Activated T-cell treated with anti-CD3 and anti-CD28 coated beads, Interleukin-2, amount 50 U/mL, for 72 hours (primary cell): ENCODE measurements around the gene RPS13. TPM values are rescaled to one million over a fixed set of nuclear protein-coding genes. Genes with fewer than 3 reads are reported as not detected.
"Not testable (repeated sequence)": the region's sequence is repeated elsewhere in the genome, so short reads cannot be mapped to it uniquely, and the experiment has no call there.

Experiments used
- ATAC-seq, 2 donors: fragments of 150-1000 bp; cut with Tn5 transposase; replicated peaks in 1 of 2; 2 replicates each; pipeline ENCODE4 v1.10.0; 2021; ENCODE audit warnings: moderate library complexity in 2 of 2, mild to moderate bottlenecking in 1 of 2
- DNase-seq, 2 donors: peaks; one replicate each; pipeline ENCODE4 v3.0.0; 2021 to 2022; ENCODE audit warnings: mixed read lengths in 1 of 2
- H3K27ac Mint-ChIP-seq: one replicate; pipeline ENCODE4 v1.8.0; 2022; ENCODE audit warnings: mild to moderate bottlenecking, moderate library complexity, mixed read lengths
- H3K27me3 Mint-ChIP-seq: one replicate; pipeline ENCODE4 v1.8.0; 2022; ENCODE audit warnings: low read depth, mixed read lengths
- H3K36me3 Mint-ChIP-seq, 2 donors: one replicate each; pipeline ENCODE4 v1.8.0; 2022; ENCODE audit warnings: mixed read lengths in 2 of 2, mild to moderate bottlenecking in 1 of 2; ENCODE audit not compliant: insufficient read depth in 2 of 2
- H3K4me1 Mint-ChIP-seq: one replicate; pipeline ENCODE4 v1.8.0; 2022; ENCODE audit warnings: low read depth, mixed read lengths
- H3K4me3 Mint-ChIP-seq, 2 donors: one replicate each; pipeline ENCODE4 v1.8.0; 2022; ENCODE audit warnings: mild to moderate bottlenecking in 2 of 2, mixed read lengths in 2 of 2, moderate library complexity in 2 of 2
- H3K9me3 Mint-ChIP-seq, 2 donors: one replicate each; pipeline ENCODE4 v1.8.0; 2022; ENCODE audit warnings: mixed read lengths in 2 of 2
- total RNA-seq, 2 donors: library from RNA; stranded (reverse); gene quantifications; one replicate each; pipeline ENCODE4 v1.2.3, GENCODE V29; 2022

RPS13 gene
- 1,000 to 10,000 TPM; 1,459 to 1,466 TPM for total RNA-seq

DNA sequence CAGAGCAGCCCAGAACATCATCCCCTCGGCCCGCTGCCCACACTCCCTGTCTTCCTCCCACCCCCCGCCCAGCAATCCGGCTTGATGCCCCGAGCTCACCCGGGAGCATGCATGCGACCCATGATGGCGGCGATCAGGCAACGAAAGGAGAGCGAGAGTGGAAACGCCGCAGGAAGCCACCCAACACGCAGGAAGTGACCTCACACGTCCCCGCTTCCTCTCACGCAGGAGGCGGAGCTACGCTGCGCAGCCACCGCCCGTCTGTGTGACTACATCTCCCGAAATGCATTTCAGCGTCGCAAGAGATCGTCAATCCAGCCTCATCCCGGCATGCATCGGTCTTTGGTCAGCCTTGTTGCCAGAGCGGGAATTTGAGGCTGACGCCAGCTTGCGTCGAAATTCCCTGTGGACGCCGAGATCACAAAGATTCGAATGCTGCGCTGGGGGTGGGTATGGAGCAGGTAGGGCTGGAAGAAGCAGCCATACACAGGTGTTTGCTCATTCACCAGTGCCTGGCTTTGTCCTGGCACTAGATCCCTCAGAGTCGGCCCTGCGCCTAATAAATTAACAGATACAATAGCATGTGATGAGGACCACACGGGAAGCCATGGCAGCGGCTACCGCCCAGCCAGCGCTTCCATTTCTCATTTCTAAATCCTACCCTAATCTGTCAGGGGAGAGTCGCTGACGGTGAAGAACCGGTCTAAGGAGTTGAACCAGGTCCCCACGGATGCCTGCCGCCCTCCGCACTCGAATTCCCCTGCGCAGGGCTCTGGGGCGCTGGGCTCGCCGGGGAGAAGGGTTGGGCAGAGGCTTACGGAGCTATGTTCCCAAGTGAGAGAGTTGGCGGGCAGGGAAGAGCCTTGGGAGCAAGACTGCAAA is at the start of gene RPS13:
TSS of gene RPS13 (minus strand) at position 148 of the 882 bp plus-strand sequence. CDS start at position 122, 26 bp downstream.
- Mint-ChIP-seq H3K27me3 (no peaks in the 10 kb centered on the region), H3K9me3 (no peaks in the 10 kb centered on the region), H3K4me1 (peaks cover 48% of the 10 kb centered on the region), H3K27ac (peak within 1 kb of the TSS; percentile 97), H3K4me3 (peak within 1 kb of the TSS; percentile 95 to 100), H3K36me3 (peaks cover 17 to 31% of the 10 kb centered on the region in 2 donors)
- DNase-seq (peak; percentile 93 to 96), ATAC-seq (peak; percentile 98 to 99)

DNA sequence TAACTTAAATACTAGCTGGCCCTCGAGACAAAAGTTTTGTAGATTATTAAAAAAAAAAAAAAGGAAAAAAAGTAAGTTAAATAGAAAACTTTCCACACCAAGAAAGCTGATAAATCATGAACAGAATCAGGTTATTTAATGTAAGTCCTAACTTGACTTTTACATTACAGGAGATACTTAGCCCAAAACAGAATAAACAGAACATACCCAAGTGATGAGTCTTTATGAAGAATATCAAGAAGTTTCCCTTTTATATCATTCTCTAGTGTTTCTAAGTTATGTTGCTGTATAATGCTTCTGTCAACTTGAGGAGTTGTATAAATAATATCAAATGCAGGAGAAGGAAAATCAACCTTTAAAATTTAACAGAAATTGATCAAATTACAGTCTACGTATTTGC is 44.5 kb upstream of the RPS13 start:
- no peak for ATAC-seq
- Mint-ChIP-seq H3K27me3 (no peaks in the 10 kb centered on the region), H3K4me3 (no peak overlapping the region), H3K4me1 (no peaks in the 10 kb centered on the region), H3K9me3 (no peaks in the 10 kb centered on the region), H3K27ac (no peak overlapping the region), H3K36me3 (peaks cover 2% of the 10 kb centered on the region in 2 donors)
- no peak for DNase-seq

DNA sequence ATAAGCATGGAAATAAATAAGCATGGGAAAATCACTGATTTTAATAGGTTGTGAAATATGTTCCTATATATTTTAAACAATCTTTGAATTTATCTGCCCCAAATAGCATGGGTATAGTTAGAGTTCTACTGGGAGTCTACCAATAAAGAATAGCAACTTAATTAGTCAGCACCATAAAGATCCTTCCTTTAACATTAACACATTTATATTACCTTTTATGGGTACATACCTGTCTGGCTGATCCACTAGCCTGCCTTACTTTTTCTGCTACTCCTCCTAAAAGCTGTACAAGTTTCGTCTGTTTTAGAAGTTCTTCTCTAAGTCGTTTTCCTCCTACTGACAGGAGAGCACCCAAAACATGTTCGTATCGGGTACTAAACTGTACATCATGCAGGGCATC is 39.8 kb upstream of the RPS13 start:
- Mint-ChIP-seq H3K27me3 (no peaks in the 10 kb centered on the region), H3K4me1 (no peaks in the 10 kb centered on the region), H3K4me3 (no peak overlapping the region), H3K27ac (no peak overlapping the region), H3K9me3 (no peaks in the 10 kb centered on the region), H3K36me3 (peaks cover 2% of the 10 kb centered on the region in 2 donors)
- no peak for DNase-seq
- no peak for ATAC-seq

- H3K9me3 Mint-ChIP-seq = no peaks in the 10 kb centered on the region
- H3K27ac Mint-ChIP-seq = no peak overlapping the region
- no peak overlapping the region for H3K4me3 Mint-ChIP-seq
- peaks cover 2% of the 10 kb centered on the region in 2 donors for H3K36me3 Mint-ChIP-seq
- H3K4me1 Mint-ChIP-seq = no peaks in the 10 kb centered on the region
- ATAC-seq (no peak), DNase-seq (no peak)
- no peaks in the 10 kb centered on the region for H3K27me3 Mint-ChIP-seq
Observed at GRCh38 chr11:17116117-17116516, 38.6 kb upstream of the RPS13 start.

- H3K27ac Mint-ChIP-seq, H3K36me3 Mint-ChIP-seq, H3K9me3 Mint-ChIP-seq, H3K4me1 Mint-ChIP-seq, H3K4me3 Mint-ChIP-seq, H3K27me3 Mint-ChIP-seq, DNase-seq, ATAC-seq: not testable (repeated sequence)
Observed at GRCh38 chr11:17107745-17108144, 30.3 kb upstream of the RPS13 start.

GRCh38 chr11:17105404-17106040 is 28.1 kb upstream of the RPS13 start:
- H3K4me1 Mint-ChIP-seq, H3K4me3 Mint-ChIP-seq, H3K27ac Mint-ChIP-seq, H3K36me3 Mint-ChIP-seq, H3K27me3 Mint-ChIP-seq, DNase-seq, ATAC-seq, H3K9me3 Mint-ChIP-seq: not testable (repeated sequence)

- no peak overlapping the region for H3K4me3 Mint-ChIP-seq
- no peak overlapping the region for H3K27ac Mint-ChIP-seq
Observed at GRCh38 chr11:17102462-17102861, 25.0 kb upstream of the RPS13 start.

GRCh38 chr11:17098658-17099057 is 21.2 kb upstream of the RPS13 start:
- H3K4me1 Mint-ChIP-seq = no peaks in the 10 kb centered on the region
- ATAC-seq (no peak), DNase-seq (no peak)
- no peaks in the 10 kb centered on the region for H3K27me3 Mint-ChIP-seq
- no peaks in the 10 kb centered on the region for H3K9me3 Mint-ChIP-seq
- H3K36me3 Mint-ChIP-seq = peaks cover 0 to 3% of the 10 kb centered on the region in 2 donors
- H3K27ac Mint-ChIP-seq = no peak overlapping the region
- H3K4me3 Mint-ChIP-seq = no peak overlapping the region

More at GRCh38 chr11:17102462-17102861, 25.0 kb upstream of the RPS13 start:
- peaks cover 0 to 4% of the 10 kb centered on the region in 2 donors for H3K36me3 Mint-ChIP-seq
- no peaks in the 10 kb centered on the region for H3K27me3 Mint-ChIP-seq
- DNase-seq = no peak
- no peak for ATAC-seq
- no peaks in the 10 kb centered on the region for H3K4me1 Mint-ChIP-seq
- H3K9me3 Mint-ChIP-seq = no peaks in the 10 kb centered on the region

GRCh38 chr11:17098038-17098437 is 20.6 kb upstream of the RPS13 start:
- Mint-ChIP-seq H3K4me3 (no peak overlapping the region), H3K9me3 (no peaks in the 10 kb centered on the region), H3K4me1 (no peaks in the 10 kb centered on the region), H3K27ac (no peak overlapping the region), H3K36me3 (peaks cover 0 to 3% of the 10 kb centered on the region in 2 donors), H3K27me3 (no peaks in the 10 kb centered on the region)
- DNase-seq (no peak), ATAC-seq (no peak)

- H3K4me1 Mint-ChIP-seq, H3K27me3 Mint-ChIP-seq, DNase-seq, H3K27ac Mint-ChIP-seq, H3K36me3 Mint-ChIP-seq, H3K9me3 Mint-ChIP-seq, ATAC-seq, H3K4me3 Mint-ChIP-seq: not testable (repeated sequence)
Observed at GRCh38 chr11:17085976-17086375, 8.5 kb upstream of the RPS13 start.

GRCh38 chr11:17077240-17077519 is 287 bp downstream of the RPS13 start:
- H3K27ac Mint-ChIP-seq = peak overlapping the region; percentile 97
- no peaks in the 10 kb centered on the region for H3K27me3 Mint-ChIP-seq
- H3K4me3 Mint-ChIP-seq = peak overlapping the region; percentile 95 to 100
- peak; percentile 16 to 24 for ATAC-seq
- H3K4me1 Mint-ChIP-seq = peaks cover 48% of the 10 kb centered on the region
- no peak for DNase-seq
- no peaks in the 10 kb centered on the region for H3K9me3 Mint-ChIP-seq
- peaks cover 17 to 32% of the 10 kb centered on the region in 2 donors for H3K36me3 Mint-ChIP-seq

DNA sequence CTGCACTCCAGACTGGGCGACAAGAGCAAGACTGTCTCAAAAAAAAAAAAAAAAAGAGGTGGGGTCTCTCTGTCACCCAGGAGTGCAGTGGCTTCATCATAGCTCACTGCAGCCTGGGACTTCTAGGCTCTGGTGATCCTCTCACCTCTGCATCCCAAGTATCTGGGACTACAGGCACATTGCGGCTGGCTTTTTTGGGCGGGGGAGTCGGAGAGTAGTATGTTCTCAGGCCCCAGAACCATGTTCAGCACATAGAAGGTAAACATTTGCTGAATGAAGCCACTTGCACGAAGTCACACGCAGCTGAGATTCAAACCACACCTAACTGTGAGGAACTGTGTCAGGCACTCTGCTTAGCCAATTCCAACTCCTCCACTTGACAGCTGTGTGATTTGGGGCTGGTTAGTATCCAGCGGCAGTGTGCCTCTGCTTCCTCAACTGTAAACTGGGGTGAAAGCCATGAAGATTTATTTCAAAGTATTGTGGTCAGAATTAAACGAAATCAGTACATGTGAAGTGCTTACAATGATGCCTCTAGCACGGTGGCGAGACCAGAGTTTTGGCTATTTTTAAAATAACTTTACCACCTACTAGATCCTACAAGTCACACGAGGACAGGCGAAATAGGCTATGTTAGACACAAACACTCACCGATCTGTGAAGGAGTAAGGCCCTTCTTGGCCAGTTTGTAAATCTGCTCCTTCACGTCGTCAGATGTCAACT is 789 bp downstream of the RPS13 start:
- Mint-ChIP-seq H3K4me3 (peak overlapping the region; percentile 95 to 100), H3K27ac (peak overlapping the region; percentile 97), H3K27me3 (no peaks in the 10 kb centered on the region), H3K36me3 (peaks cover 17 to 32% of the 10 kb centered on the region in 2 donors), H3K4me1 (peaks cover 48% of the 10 kb centered on the region), H3K9me3 (no peaks in the 10 kb centered on the region)
- DNase-seq (peak in 1 of 2 donors; percentile 10), ATAC-seq (no peak)

DNA sequence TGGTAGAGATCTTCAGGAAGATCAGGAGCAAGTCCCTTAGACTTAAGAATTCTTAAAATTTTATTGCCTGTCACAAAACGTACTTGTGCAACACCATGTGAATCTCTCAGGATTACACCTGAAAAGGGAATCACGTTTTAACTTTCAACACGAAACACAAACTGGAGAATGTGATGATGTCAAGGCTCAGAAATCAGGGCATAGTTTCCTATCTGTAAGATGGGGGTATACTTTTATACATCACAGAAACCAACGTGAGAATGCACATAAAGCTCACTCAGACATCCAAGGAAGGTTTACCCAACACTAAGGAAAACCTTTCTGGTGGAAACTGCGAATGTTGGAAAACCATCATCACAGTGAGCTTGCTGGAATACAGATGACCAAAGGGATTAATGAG is 2.0 kb downstream of the RPS13 start:
- peaks cover 48% of the 10 kb centered on the region for H3K4me1 Mint-ChIP-seq
- H3K27ac Mint-ChIP-seq = peak overlapping the region; percentile 95
- H3K9me3 Mint-ChIP-seq = no peaks in the 10 kb centered on the region
- H3K27me3 Mint-ChIP-seq = no peaks in the 10 kb centered on the region
- DNase-seq (no peak), ATAC-seq (no peak)
- peaks cover 17 to 32% of the 10 kb centered on the region in 2 donors for H3K36me3 Mint-ChIP-seq
- peak overlapping the region; percentile 95 to 100 for H3K4me3 Mint-ChIP-seq
